GM12875 (cell line): ENCODE results near the gene CHRDL2.

ENCODE experiments used
- H3K4me3 ChIP-seq: one replicate; pipeline ENCODE4 v1.5.1; 2011; ENCODE audit warnings: low read depth, low read length, control low read depth
- CTCF ChIP-seq: IDR thresholded peaks from 2 replicates; pipeline ENCODE4 v1.5.1; 2011; ENCODE audit warnings: low read depth, mild to moderate bottlenecking, control low read depth, inconsistent platforms, low read length, moderate library complexity, borderline replicate concordance; ENCODE audit not compliant: insufficient read depth

Gene CHRDL2

GRCh38 chr11:74683279-74683871 lies 47.9 kb downstream of the CHRDL2 start:
- no peak overlapping the region for H3K4me3 ChIP-seq
- TF ChIP-seq CTCF, result no peak; the same call in 1 of the 2 replicates

GRCh38 chr11:74682731-74683278 lies 48.4 kb downstream of the CHRDL2 start:
- no peak overlapping the region for H3K4me3 ChIP-seq
- TF ChIP-seq CTCF, result no peak

- H3K4me3 ChIP-seq, result no peak overlapping the region
- no peak for TF ChIP-seq CTCF
Observed at GRCh38 chr11:74681686-74682651, 49.3 kb downstream of the CHRDL2 start.

GRCh38 chr11:74680703-74681531 lies 50.3 kb downstream of the CHRDL2 start:
- no peak overlapping the region for H3K4me3 ChIP-seq
- no peak for TF ChIP-seq CTCF

GRCh38 chr11:74680035-74680671 lies 51.1 kb downstream of the CHRDL2 start:
- no peak overlapping the region for H3K4me3 ChIP-seq
- TF ChIP-seq CTCF, result no peak

GRCh38 chr11:74679513-74679865 lies 51.7 kb downstream of the CHRDL2 start:
- no peak for TF ChIP-seq CTCF
- H3K4me3 ChIP-seq, result no peak overlapping the region
